K562 (cell line): ENCODE measurements around the gene USP31. TPM values are rescaled to one million over a fixed set of nuclear protein-coding genes. Genes with fewer than 3 reads are reported as not detected.

ENCODE experiments used
- BACH1 ChIP-seq: fragments of 200-800 bp; sonication (Bioruptor generic); IDR thresholded peaks from 2 replicates; pipeline ENCODE4 v1.6.1; 2016; ENCODE audit warnings: missing genetic modification characterization, missing compliant biosample characterization
- MAFG ChIP-seq: fragments of 450-650 bp; conservative IDR thresholded peaks from 2 replicates; pipeline ENCODE4 v1.6.1; 2016; ENCODE audit warnings: missing genetic modification characterization, missing compliant biosample characterization
- NR2C2 ChIP-seq, 2 experiments: fragments of 200-800 bp in 1 of 2; sonication (Bioruptor generic) in 1 of 2; sonication (generic) in 1 of 2; formaldehyde crosslinking in 1 of 2; IDR thresholded peaks; 2 replicates each; pipeline versions ENCODE4 v1.6.1 to v1.8.0; 2016 to 2022; ENCODE audit warnings: mild to moderate bottlenecking in 1 of 2, missing compliant biosample characterization in 1 of 2, missing genetic modification characterization in 1 of 2, missing genetic modification reagents in 1 of 2
- TAF9B ChIP-seq: fragments of 450-650 bp; IDR thresholded peaks from 2 replicates; pipeline ENCODE4 v1.6.1; 2018; ENCODE audit warnings: mild to moderate bottlenecking; ENCODE audit not compliant: partially characterized antibody
- TSC22D4 ChIP-seq: fragments of 450-650 bp; IDR thresholded peaks from 2 replicates; pipeline ENCODE4 v1.6.1; 2016; ENCODE audit warnings: missing genetic modification characterization, missing biosample characterization, control low read depth
- ZNF77 ChIP-seq: fragments of 250-450 bp; sonication (Bioruptor Pico); IDR thresholded peaks from 2 replicates; pipeline ENCODE4 v1.5.0; 2020
- polyA plus RNA-seq, 8 experiments: library from polyadenylated mRNA; depleted of rRNA in 4 of 8; stranded (reverse) in 5 of 8; unstranded in 3 of 8; fragments of >200 nt; fragmentation: Nextera tagmentation in 2 of 8; fragmentation: Illumina TruSeq in 1 of 8; extraction: Ambion mirVana in 2 of 8; extraction: Trizol in 1 of 8; gene quantifications; 2 replicates each; pipeline versions ENCODE4 v1.2.1 to v1.2.3, GENCODE V29; 2011 to 2014; ENCODE audit warnings: inconsistent platforms in 1 of 8, missing spikeins in 1 of 8
- total RNA-seq, 7 experiments: library from RNA; depleted of rRNA in 6 of 7; stranded (reverse); fragments of >200 nt in 6 of 7; fragmentation: Illumina TruSeq in 2 of 7; extraction: Trizol in 2 of 7; gene quantifications; 2 replicates each; pipeline versions ENCODE4 v1.2.1 to v1.2.3, GENCODE V29; 2011 to 2021; ENCODE audit warnings: low replicate concordance in 1 of 7
- TF ChIP-seq, protein P1 (sequence below), 2 experiments: IDR thresholded peaks in 1 of 2; conservative IDR thresholded peaks in 1 of 2; 2 replicates each; pipeline ENCODE4 v1.6.1; 2016; ENCODE audit warnings: low read depth in 2 of 2, mild to moderate bottlenecking in 1 of 2, missing compliant biosample characterization in 1 of 2, missing genetic modification characterization in 1 of 2, moderate library complexity in 1 of 2
- TF ChIP-seq, protein P2 (sequence below): sonication (generic); formaldehyde crosslinking; IDR thresholded peaks from 2 replicates; pipeline ENCODE4 v1.8.0; 2022; ENCODE audit warnings: missing genetic modification reagents, mild to moderate bottlenecking, moderate library complexity, borderline replicate concordance
- TF ChIP-seq, protein P3 (sequence below): sonication (generic); formaldehyde crosslinking; IDR thresholded peaks from 2 replicates; pipeline ENCODE4 v1.8.1; 2023; ENCODE audit warnings: mild to moderate bottlenecking, missing genetic modification reagents
- TF ChIP-seq, protein P4 (sequence below): IDR thresholded peaks from 2 replicates; pipeline ENCODE4 v1.6.1; 2012; ENCODE audit warnings: low read depth, low read length, improper control_type of control experiment, borderline replicate concordance
- TF ChIP-seq, protein P5 (sequence below), 2 experiments: IDR thresholded peaks; 2 replicates each; pipeline ENCODE4 v1.6.1; 2012; ENCODE audit warnings: improper control_type of control experiment in 2 of 2, low read depth in 2 of 2, low read length in 2 of 2, borderline replicate concordance in 1 of 2
- TF ChIP-seq, protein P6 (sequence below): sonication (generic); formaldehyde crosslinking; IDR thresholded peaks from 2 replicates; pipeline ENCODE4 v1.8.1; 2022; ENCODE audit warnings: missing genetic modification reagents

USP31 gene
- total and polyA plus RNA-seq, 9 of the 15 experiments (the other 6 are each of a cell fraction or from before 2014, with no cell fraction given) = 0.56 to 4.9 (median 2.9) TPM

DNA sequence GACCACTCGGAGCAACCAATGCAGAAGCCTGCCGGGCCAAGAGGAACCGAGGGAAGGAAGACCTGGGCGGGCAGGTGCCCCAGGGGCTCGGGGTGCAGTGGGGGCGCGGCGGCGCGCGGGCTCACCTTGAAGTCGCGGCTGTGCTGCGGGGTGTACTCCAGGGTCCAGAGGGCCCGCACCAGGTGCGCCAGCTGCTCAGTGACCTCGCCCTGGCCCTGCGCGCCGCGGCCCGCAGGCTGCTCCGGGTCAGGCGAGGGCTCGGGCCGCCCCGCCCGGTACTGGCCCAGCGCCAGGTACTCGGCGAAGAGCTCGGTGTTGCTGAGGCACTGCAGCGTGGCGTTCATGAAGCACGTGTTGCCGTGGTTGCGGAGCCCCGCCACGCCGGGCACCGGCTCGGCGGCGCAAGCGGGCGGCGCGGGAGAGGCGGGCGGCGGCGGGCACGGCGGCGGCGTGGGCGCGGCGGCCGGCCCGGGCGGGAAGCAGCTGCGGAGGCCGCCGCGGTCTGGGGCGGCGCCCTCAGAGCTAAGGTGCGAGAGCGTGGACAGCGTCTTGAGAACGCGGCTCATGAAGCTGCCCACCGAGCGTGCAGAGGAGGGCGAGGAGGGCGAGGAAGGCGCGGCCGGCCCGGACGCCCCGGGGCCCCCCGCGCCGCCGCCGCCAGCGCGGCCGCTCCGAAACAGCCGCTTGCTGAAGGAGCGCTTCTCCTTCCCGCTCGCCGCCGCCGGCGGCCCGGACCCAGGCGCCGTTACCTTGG, 562 bp downstream of the USP31 start (continued):
- TF ChIP-seq, protein P1, sequence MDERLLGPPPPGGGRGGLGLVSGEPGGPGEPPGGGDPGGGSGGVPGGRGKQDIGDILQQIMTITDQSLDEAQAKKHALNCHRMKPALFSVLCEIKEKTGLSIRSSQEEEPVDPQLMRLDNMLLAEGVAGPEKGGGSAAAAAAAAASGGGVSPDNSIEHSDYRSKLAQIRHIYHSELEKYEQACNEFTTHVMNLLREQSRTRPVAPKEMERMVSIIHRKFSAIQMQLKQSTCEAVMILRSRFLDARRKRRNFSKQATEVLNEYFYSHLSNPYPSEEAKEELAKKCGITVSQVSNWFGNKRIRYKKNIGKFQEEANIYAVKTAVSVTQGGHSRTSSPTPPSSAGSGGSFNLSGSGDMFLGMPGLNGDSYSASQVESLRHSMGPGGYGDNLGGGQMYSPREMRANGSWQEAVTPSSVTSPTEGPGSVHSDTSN (CRISPR knock-in tag; IDR thresholded peaks at IDR 0.05; ENCODE audit: low read depth) = no peak
- TF ChIP-seq, protein P1 (tag; conservative IDR thresholded peaks at IDR 0.05; ENCODE audit: low read depth) = no peak
- no peak for TF ChIP-seq MAFG (tag)
- TF ChIP-seq TAF9B = no peak
- no peak for TF ChIP-seq BACH1 (tag)
- TF ChIP-seq, protein P2, sequence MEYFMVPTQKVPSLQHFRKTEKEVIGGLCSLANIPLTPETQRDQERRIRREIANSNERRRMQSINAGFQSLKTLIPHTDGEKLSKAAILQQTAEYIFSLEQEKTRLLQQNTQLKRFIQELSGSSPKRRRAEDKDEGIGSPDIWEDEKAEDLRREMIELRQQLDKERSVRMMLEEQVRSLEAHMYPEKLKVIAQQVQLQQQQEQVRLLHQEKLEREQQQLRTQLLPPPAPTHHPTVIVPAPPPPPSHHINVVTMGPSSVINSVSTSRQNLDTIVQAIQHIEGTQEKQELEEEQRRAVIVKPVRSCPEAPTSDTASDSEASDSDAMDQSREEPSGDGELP (CRISPR knock-in tag) = no peak; the same call in 1 of the 2 replicates
- TF ChIP-seq, protein P3, sequence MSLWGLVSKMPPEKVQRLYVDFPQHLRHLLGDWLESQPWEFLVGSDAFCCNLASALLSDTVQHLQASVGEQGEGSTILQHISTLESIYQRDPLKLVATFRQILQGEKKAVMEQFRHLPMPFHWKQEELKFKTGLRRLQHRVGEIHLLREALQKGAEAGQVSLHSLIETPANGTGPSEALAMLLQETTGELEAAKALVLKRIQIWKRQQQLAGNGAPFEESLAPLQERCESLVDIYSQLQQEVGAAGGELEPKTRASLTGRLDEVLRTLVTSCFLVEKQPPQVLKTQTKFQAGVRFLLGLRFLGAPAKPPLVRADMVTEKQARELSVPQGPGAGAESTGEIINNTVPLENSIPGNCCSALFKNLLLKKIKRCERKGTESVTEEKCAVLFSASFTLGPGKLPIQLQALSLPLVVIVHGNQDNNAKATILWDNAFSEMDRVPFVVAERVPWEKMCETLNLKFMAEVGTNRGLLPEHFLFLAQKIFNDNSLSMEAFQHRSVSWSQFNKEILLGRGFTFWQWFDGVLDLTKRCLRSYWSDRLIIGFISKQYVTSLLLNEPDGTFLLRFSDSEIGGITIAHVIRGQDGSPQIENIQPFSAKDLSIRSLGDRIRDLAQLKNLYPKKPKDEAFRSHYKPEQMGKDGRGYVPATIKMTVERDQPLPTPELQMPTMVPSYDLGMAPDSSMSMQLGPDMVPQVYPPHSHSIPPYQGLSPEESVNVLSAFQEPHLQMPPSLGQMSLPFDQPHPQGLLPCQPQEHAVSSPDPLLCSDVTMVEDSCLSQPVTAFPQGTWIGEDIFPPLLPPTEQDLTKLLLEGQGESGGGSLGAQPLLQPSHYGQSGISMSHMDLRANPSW (CRISPR knock-in tag) = no peak
- TF ChIP-seq, protein P4, sequence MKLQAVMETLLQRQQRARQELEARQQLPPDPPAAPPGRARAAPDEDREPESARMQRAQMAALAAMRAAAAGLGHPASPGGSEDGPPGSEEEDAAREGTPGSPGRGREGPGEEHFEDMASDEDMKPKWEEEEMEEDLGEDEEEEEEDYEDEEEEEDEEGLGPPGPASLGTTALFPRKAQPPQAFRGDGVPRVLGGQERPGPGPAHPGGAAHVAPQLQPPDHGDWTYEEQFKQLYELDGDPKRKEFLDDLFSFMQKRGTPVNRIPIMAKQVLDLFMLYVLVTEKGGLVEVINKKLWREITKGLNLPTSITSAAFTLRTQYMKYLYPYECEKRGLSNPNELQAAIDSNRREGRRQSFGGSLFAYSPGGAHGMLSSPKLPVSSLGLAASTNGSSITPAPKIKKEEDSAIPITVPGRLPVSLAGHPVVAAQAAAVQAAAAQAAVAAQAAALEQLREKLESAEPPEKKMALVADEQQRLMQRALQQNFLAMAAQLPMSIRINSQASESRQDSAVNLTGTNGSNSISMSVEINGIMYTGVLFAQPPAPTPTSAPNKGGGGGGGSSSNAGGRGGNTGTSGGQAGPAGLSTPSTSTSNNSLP = no peak
- TF ChIP-seq TSC22D4 = no peak
- no peak for TF ChIP-seq ZNF77 (CRISPR knock-in tag)
- TF ChIP-seq, protein P5, sequence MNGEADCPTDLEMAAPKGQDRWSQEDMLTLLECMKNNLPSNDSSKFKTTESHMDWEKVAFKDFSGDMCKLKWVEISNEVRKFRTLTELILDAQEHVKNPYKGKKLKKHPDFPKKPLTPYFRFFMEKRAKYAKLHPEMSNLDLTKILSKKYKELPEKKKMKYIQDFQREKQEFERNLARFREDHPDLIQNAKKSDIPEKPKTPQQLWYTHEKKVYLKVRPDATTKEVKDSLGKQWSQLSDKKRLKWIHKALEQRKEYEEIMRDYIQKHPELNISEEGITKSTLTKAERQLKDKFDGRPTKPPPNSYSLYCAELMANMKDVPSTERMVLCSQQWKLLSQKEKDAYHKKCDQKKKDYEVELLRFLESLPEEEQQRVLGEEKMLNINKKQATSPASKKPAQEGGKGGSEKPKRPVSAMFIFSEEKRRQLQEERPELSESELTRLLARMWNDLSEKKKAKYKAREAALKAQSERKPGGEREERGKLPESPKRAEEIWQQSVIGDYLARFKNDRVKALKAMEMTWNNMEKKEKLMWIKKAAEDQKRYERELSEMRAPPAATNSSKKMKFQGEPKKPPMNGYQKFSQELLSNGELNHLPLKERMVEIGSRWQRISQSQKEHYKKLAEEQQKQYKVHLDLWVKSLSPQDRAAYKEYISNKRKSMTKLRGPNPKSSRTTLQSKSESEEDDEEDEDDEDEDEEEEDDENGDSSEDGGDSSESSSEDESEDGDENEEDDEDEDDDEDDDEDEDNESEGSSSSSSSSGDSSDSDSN (IDR thresholded peaks at IDR 0.05; ENCODE audit: borderline replicate concordance in 1 of 2, low read depth in 2 of 2, low read length in 2 of 2) = 0 out of 4 replicates have a peak, but pooled peaks of 1 of the 2 experiments have one; percentile 19
- TF ChIP-seq NR2C2 (CRISPR knock-in tag; IDR thresholded peaks at IDR 0.05) = no peak
- TF ChIP-seq NR2C2 (tag; IDR thresholded peaks at IDR 0.05) = peak; percentile 54; the same call in 1 of the 2 replicates
- TF ChIP-seq, protein P6, sequence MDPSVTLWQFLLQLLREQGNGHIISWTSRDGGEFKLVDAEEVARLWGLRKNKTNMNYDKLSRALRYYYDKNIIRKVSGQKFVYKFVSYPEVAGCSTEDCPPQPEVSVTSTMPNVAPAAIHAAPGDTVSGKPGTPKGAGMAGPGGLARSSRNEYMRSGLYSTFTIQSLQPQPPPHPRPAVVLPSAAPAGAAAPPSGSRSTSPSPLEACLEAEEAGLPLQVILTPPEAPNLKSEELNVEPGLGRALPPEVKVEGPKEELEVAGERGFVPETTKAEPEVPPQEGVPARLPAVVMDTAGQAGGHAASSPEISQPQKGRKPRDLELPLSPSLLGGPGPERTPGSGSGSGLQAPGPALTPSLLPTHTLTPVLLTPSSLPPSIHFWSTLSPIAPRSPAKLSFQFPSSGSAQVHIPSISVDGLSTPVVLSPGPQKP (CRISPR knock-in tag) = no peak
